Neural cell (in vitro differentiated cells): ENCODE measurements around the gene PRRT3. TPM values are rescaled to one million over a fixed set of nuclear protein-coding genes. Genes with fewer than 3 reads are reported as not detected.

ENCODE experiments used
- H2AFZ ChIP-seq: fragments of 200-600, 300-800 bp; sonication (generic), shearing (Covaris generic); 2 replicates; pipeline ENCODE4 v1.6.0; 2014; ENCODE audit warnings: low read depth, mild to moderate bottlenecking, antibody characterized with exemption, low read length, moderate library complexity
- H3F3A ChIP-seq: fragments of 200-600 bp; shearing (Covaris generic); 2 replicates; pipeline ENCODE4 v1.6.1; 2016; ENCODE audit warnings: mild to moderate bottlenecking, moderate library complexity, mixed read lengths, antibody characterized with exemption, low read length; ENCODE audit not compliant: insufficient read depth, poor library complexity, severe bottlenecking
- H3K27ac ChIP-seq: fragments of 200-600, 300-800 bp; sonication (generic), shearing (Covaris generic); 2 replicates; pipeline ENCODE4 v1.5.1; 2014; ENCODE audit warnings: mild to moderate bottlenecking, low read length, moderate library complexity
- H3K27me3 ChIP-seq: fragments of 300-800, 200-600 bp; sonication (generic), shearing (Covaris generic); 2 replicates; pipeline ENCODE4 v1.6.0; 2014; ENCODE audit warnings: mild to moderate bottlenecking, low read depth, low read length, moderate library complexity; ENCODE audit not compliant: insufficient read depth
- H3K36me3 ChIP-seq: fragments of 300-800, 200-600 bp; sonication (generic), shearing (Covaris generic); 2 replicates; pipeline ENCODE4 v1.5.1; 2014; ENCODE audit warnings: mild to moderate bottlenecking, antibody characterized with exemption, low read length, moderate library complexity; ENCODE audit not compliant: insufficient read depth
- H3K4me2 ChIP-seq: fragments of 300-800, 200-600 bp; sonication (generic), shearing (Covaris generic); 2 replicates; pipeline ENCODE4 v1.6.0; 2014; ENCODE audit warnings: mild to moderate bottlenecking, low read length
- H3K4me3 ChIP-seq: fragments of 300-800, 200-600 bp; sonication (generic), shearing (Covaris generic); 2 replicates; pipeline ENCODE4 v1.5.1; 2014; ENCODE audit warnings: mild to moderate bottlenecking, low read length, moderate library complexity
- H3K79me2 ChIP-seq: fragments of 200-600 bp; shearing (Covaris generic); replicated peaks from 2 replicates; pipeline ENCODE4 v1.6.0; 2014; ENCODE audit warnings: mild to moderate bottlenecking, low read length, moderate library complexity; ENCODE audit not compliant: insufficient read depth
- H3K9ac ChIP-seq: fragments of 300-800, 200-600 bp; sonication (generic), shearing (Covaris generic); 2 replicates; pipeline ENCODE4 v1.6.1; 2016; ENCODE audit warnings: mild to moderate bottlenecking, low read length, mixed read lengths
- H3K9me2 ChIP-seq: fragments of 200-600 bp; shearing (Covaris generic); 2 replicates; pipeline ENCODE4 v1.6.1; 2016; ENCODE audit warnings: mild to moderate bottlenecking, low read length, mixed read lengths; ENCODE audit not compliant: insufficient read depth
- H3K9me3 ChIP-seq: fragments of 200-600, 300-800 bp; sonication (generic), shearing (Covaris generic); 2 replicates; pipeline ENCODE4 v1.6.1; 2016; ENCODE audit warnings: mild to moderate bottlenecking, mixed run types, low read length, moderate library complexity, mixed read lengths
- H4K20me1 ChIP-seq: fragments of 200-600 bp; shearing (Covaris generic); 2 replicates; pipeline ENCODE4 v1.6.1; 2016; ENCODE audit warnings: mild to moderate bottlenecking, mixed run types; ENCODE audit not compliant: insufficient read depth
- EP300 ChIP-seq: fragments of 450-650 bp; conservative IDR thresholded peaks from 2 replicates; pipeline ENCODE4 v1.6.1; 2014; ENCODE audit warnings: antibody characterized with exemption, mild to moderate bottlenecking, moderate library complexity; ENCODE audit not compliant: poor library complexity, severe bottlenecking
- EZH2 ChIP-seq: fragments of 200-600, 300-800 bp; shearing (Covaris generic), sonication (generic); IDR thresholded peaks from 2 replicates; pipeline ENCODE4 v1.6.1; 2014; ENCODE audit warnings: antibody characterized with exemption, low read length, borderline replicate concordance, mild to moderate bottlenecking; ENCODE audit not compliant: insufficient read depth, poor library complexity, severe bottlenecking
- MXI1 ChIP-seq: fragments of 450-650 bp; conservative IDR thresholded peaks from 2 replicates; pipeline ENCODE4 v1.6.1; 2014; ENCODE audit warnings: antibody characterized with exemption, mild to moderate bottlenecking; ENCODE audit not compliant: poor library complexity, severe bottlenecking
- POLR2AphosphoS5 ChIP-seq: IDR thresholded peaks from 2 replicates; pipeline ENCODE4 v1.6.1; 2012
- RAD21 ChIP-seq: fragments of 450-650 bp; conservative IDR thresholded peaks from 2 replicates; pipeline ENCODE4 v1.6.1; 2014; ENCODE audit warnings: antibody characterized with exemption, mild to moderate bottlenecking, moderate library complexity
- SMC3 ChIP-seq: fragments of 450-650 bp; conservative IDR thresholded peaks from 2 replicates; pipeline ENCODE4 v1.6.1; 2014; ENCODE audit warnings: antibody characterized with exemption, mild to moderate bottlenecking, moderate library complexity; ENCODE audit not compliant: poor library complexity
- TAF1 ChIP-seq: IDR thresholded peaks from 2 replicates; pipeline ENCODE4 v1.6.1; 2012; ENCODE audit warnings: low read depth
- polyA plus RNA-seq: library from polyadenylated mRNA; depleted of rRNA; stranded (reverse); fragments of >200 nt; gene quantifications from 2 replicates; pipeline ENCODE4 v1.2.3, GENCODE V29; 2014
- TF ChIP-seq, protein P1 (sequence below): IDR thresholded peaks from 2 replicates; pipeline ENCODE4 v1.6.1; 2012; ENCODE audit warnings: borderline replicate concordance
- TF ChIP-seq, protein P2 (sequence below): fragments of 450-650 bp; IDR thresholded peaks from 2 replicates; pipeline ENCODE4 v1.5.1; 2014; ENCODE audit warnings: antibody characterized with exemption, mild to moderate bottlenecking, moderate library complexity; ENCODE audit not compliant: poor library complexity, severe bottlenecking

The PRRT3 gene
- polyA plus RNA-seq, 1 donor from 2014 or later, result 2.9 TPM

DNA sequence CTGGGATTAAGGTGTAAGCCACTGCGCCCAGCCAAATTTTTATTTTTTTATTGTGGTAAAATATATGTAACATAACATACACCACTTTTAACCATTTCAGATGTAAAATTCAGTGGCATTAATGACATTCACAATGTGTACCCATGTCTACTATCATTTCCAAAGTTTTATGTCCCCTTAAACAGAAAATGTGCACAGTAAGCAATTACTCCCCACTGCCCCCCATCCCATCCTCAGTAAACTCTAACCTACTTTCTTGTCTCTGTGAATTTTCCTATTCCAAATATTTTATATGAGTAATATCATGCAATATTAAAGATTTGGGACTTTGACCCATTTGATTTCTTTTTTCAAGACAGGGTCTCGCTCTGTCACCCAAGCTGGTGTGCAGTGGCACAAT, 14.6 kb upstream of the PRRT3 start:
- peaks cover 13% of the 10 kb centered on the region for H3K36me3 ChIP-seq
- no peaks in the 10 kb centered on the region for H3F3A ChIP-seq
- no peaks in the 10 kb centered on the region for H3K27me3 ChIP-seq
- H3K9me3 ChIP-seq, result no peaks in the 10 kb centered on the region
- H4K20me1 ChIP-seq, result no peaks in the 10 kb centered on the region
- H3K4me2 ChIP-seq, result no peak overlapping the region
- no peaks in the 10 kb centered on the region for H3K9me2 ChIP-seq
- H3K27ac ChIP-seq, result no peak overlapping the region
- H2AFZ ChIP-seq, result no peak overlapping the region
- no peaks in the 10 kb centered on the region for H3K79me2 ChIP-seq
- no peak overlapping the region for H3K9ac ChIP-seq
- no peak for TF ChIP-seq RAD21
- no peak for TF ChIP-seq TAF1
- no peak overlapping the region for H3K4me3 ChIP-seq

DNA sequence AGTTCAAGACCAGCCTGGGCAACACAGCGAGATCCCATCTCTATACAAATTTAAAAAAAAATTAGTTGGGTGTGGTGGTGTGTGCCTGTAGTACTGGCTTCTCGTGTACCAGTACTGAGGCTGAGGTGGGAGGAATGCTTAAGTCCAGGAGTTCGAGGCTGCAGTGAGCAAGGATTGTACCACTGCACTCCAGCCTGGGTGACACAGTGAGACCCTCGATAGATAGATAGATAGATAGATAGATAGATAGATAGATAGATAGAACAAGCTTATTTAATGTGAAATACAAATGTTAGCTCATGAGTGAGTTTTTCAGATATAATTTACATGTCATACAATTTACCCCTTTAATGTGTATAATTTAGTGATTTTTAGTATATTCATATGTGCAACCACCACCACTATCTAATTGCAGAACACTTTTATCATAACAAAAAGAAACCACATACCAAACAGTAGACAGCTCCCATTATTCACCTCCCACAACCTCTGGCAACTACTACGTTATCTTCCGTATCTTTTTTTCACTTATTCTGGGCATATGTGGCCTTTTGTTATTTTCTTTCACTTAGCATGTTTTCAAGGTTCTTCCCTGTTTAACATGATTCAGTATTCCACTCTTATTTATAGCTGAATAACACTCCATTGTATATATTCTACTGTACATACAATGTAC, 13.1 kb upstream of the PRRT3 start:
- no peak overlapping the region for H3K4me2 ChIP-seq
- no peak overlapping the region for H2AFZ ChIP-seq
- H3K9me3 ChIP-seq, result no peaks in the 10 kb centered on the region
- H3K79me2 ChIP-seq, result no peaks in the 10 kb centered on the region
- no peak overlapping the region for H3K4me3 ChIP-seq
- no peak overlapping the region for H3K9ac ChIP-seq
- TF ChIP-seq, protein P1, sequence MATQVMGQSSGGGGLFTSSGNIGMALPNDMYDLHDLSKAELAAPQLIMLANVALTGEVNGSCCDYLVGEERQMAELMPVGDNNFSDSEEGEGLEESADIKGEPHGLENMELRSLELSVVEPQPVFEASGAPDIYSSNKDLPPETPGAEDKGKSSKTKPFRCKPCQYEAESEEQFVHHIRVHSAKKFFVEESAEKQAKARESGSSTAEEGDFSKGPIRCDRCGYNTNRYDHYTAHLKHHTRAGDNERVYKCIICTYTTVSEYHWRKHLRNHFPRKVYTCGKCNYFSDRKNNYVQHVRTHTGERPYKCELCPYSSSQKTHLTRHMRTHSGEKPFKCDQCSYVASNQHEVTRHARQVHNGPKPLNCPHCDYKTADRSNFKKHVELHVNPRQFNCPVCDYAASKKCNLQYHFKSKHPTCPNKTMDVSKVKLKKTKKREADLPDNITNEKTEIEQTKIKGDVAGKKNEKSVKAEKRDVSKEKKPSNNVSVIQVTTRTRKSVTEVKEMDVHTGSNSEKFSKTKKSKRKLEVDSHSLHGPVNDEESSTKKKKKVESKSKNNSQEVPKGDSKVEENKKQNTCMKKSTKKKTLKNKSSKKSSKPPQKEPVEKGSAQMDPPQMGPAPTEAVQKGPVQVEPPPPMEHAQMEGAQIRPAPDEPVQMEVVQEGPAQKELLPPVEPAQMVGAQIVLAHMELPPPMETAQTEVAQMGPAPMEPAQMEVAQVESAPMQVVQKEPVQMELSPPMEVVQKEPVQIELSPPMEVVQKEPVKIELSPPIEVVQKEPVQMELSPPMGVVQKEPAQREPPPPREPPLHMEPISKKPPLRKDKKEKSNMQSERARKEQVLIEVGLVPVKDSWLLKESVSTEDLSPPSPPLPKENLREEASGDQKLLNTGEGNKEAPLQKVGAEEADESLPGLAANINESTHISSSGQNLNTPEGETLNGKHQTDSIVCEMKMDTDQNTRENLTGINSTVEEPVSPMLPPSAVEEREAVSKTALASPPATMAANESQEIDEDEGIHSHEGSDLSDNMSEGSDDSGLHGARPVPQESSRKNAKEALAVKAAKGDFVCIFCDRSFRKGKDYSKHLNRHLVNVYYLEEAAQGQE, result no peak
- TF ChIP-seq SMC3 (no peak), EZH2 (no peak), POLR2AphosphoS5 (no peak), RAD21 (no peak), EP300 (no peak), TAF1 (no peak), MXI1 (no peak)
- TF ChIP-seq, protein P2, sequence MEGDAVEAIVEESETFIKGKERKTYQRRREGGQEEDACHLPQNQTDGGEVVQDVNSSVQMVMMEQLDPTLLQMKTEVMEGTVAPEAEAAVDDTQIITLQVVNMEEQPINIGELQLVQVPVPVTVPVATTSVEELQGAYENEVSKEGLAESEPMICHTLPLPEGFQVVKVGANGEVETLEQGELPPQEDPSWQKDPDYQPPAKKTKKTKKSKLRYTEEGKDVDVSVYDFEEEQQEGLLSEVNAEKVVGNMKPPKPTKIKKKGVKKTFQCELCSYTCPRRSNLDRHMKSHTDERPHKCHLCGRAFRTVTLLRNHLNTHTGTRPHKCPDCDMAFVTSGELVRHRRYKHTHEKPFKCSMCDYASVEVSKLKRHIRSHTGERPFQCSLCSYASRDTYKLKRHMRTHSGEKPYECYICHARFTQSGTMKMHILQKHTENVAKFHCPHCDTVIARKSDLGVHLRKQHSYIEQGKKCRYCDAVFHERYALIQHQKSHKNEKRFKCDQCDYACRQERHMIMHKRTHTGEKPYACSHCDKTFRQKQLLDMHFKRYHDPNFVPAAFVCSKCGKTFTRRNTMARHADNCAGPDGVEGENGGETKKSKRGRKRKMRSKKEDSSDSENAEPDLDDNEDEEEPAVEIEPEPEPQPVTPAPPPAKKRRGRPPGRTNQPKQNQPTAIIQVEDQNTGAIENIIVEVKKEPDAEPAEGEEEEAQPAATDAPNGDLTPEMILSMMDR, result no peak
- H4K20me1 ChIP-seq, result no peaks in the 10 kb centered on the region
- H3K27me3 ChIP-seq, result no peaks in the 10 kb centered on the region
- H3K36me3 ChIP-seq, result peaks cover 13% of the 10 kb centered on the region
- no peaks in the 10 kb centered on the region for H3K9me2 ChIP-seq
- no peaks in the 10 kb centered on the region for H3F3A ChIP-seq
- H3K27ac ChIP-seq, result no peak overlapping the region
